ENCODE measurements around the gene TTC7B.

- TF ChIP-seq CTCF (IDR thresholded peaks at IDR 0.05) = no peak
- no peak for TF ChIP-seq POLR2A (IDR thresholded peaks at IDR 0.05)
These were observed 89.1 kb downstream of the TTC7B start for GRCh38 chr14:90727082-90727481.

Measured in adrenal gland (tissue), 5 donors.